GM18873 (cell line): Measurements from ENCODE around the gene IFT88.

Source experiments
- ATAC-seq: cut with Tn5 transposase; IDR thresholded peaks from one replicate; pipeline ENCODE4 v1.9.1; 2021; ENCODE audit warnings: mild to moderate bottlenecking, moderate library complexity, moderate number of reproducible peaks; ENCODE audit not compliant: unreplicated experiment, low FRiP score

Gene IFT88

DNA sequence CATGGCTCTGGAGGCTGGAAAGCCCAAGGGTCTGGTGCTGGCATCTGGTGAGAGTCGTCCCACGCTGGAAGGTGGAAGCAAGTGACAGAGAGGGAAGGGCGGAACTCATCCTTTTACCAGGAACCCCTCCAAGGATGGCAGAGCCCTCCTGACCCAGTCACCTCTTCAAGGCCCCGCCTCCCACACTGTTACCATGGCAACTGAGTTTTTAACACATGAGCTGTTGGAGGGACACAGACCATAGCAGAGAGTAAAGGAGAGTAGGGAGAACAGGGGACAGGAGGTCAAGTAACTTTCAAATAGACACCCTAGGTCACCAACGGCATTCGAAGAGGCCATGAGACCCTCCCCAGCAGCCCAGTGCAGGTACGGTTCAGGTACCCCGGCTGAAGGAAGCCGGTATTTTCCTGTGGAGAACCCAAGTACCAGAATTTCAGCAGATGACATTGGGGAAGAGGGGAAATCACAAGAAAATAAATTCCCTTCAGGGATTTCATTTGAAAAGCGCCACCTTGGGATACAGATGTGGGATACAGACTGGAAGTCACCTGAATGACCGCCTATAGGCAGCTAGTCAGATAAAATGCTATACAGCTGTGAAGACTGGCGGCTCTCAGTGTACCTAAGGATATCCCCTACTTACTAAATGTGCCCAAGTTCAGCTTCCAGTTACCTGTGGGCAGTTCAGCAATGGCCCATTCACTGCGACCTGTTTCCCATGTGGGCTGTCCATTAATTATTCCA, 144.5 kb downstream of the IFT88 start:
- ATAC-seq = no peak

DNA sequence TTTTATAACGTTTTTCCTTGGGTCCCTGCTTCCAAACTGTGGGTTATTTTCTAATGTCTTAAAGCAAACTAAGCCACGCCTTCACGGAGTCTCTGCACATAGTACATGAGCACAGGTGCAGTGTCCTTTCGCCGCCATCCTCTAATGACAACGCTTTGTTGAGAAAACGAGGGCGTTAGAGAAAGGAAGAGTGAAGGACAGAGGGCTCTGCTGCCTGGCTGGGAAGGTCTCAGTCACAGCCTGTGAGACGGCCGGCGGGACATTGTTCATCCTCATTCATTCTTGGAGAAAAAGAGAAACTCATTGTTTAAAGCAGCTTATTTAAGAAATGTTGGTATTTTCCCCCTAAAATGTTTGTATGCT, 146.0 kb downstream of the IFT88 start:
- no peak for ATAC-seq

GRCh38 chr13:20713751-20714150, 146.8 kb downstream of the IFT88 start:
- ATAC-seq = no peak

GRCh38 chr13:20714161-20714560, 147.2 kb downstream of the IFT88 start:
- no peak for ATAC-seq

DNA sequence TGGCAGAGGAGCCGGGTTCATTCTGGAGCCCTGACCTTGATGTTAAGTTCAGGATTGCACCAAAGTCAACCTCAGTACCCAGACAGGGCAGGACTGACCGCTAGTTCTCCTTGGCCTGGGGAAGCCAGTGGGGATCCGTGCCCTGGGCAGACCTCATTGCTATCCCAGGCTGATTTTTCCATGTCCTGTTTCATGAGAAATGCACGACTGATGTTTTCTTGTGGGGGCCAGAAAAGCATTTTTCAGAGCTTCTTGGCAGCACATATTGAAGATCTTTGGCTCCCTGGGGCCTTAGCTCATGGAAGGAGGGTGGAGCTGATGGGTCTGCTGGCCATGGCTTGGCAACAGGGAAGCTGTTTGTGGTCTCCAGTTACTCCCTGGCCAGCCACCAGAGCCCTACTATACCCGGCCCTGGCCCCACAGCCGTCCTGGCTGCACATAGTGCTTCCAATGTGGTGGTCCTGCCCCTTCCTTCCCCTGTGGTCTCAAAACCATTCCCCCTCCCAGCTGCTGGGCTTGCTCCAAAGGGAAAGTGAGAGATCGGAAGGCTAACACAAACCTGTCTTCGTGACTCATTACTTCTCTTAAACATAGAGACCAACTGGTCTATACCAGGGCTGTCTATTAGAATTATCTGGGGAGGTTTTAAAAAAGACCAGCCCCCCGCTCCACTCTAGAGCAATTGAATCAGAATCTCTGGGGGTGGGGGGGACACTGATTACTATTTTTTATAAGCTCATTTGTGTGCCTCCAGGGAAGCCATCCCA, 147.8 kb downstream of the IFT88 start:
- no peak for ATAC-seq

DNA sequence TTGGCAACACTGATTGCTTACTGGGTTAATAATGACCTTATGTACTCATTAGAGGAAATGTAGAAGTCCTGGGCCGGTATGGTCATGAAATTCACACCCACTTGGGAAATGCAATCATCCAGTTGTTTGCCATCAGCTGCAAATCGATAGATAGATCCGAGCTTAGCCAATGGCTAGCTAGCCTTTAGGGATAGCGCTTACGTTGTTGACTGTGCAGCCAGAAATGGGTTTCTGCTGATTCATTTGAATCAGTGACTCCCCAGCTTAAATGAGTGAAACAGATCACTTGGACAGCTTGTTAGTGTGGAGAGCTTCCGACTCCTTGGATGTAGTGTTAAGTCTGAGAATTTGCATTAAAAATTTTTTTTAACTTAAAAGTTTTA, 148.4 kb downstream of the IFT88 start:
- ATAC-seq = no peak

DNA sequence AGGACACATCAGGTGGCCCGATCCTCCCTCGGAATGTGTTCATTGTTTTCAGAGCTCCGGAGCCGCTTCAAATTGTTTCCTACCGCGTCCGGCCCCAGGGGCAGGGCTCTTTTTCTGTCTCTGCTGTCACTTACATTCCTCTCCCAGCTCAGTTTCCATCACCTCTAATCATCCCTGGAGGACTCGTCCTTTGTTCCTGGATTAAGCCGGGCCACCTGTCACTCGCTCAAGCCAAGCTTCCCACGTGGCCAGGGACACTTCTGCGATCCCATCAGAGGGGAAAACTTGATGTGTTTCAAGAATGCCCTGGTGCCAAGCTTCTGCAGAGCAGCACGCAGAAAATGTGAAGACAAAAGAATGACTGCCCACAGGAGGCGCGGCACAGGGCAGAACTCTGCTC, 150.0 kb downstream of the IFT88 start:
- no peak for ATAC-seq

- no peak for ATAC-seq
These were observed 150.9 kb downstream of the IFT88 start for GRCh38 chr13:20717581-20718542.

DNA sequence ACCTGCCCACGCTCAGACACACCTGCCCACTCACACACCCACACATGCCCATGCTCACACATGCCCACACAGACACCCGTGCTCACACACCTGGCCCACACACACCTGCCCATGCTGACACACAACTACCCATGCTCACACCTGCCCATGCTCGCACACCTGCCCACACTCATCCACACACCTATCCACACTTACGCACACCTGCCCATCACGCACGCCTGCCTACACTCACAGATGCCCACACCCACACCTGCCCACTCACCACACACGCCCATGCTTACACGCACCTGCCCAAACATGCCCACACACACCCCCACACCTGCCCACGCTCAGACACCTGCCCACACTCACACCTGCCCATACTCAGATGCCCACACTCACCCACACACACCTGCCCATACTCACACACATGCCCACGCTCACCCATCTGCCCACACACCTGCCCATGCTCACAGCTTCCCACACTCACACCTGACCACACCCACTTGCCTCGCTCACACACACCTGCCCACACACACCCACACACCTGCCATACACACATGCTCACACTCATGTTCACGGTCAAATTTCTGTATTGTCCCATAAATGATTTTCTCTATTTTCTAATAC, 152.1 kb downstream of the IFT88 start:
- no peak for ATAC-seq

GRCh38 chr13:20719783-20720182, 152.8 kb downstream of the IFT88 start:
- ATAC-seq = no peak

DNA sequence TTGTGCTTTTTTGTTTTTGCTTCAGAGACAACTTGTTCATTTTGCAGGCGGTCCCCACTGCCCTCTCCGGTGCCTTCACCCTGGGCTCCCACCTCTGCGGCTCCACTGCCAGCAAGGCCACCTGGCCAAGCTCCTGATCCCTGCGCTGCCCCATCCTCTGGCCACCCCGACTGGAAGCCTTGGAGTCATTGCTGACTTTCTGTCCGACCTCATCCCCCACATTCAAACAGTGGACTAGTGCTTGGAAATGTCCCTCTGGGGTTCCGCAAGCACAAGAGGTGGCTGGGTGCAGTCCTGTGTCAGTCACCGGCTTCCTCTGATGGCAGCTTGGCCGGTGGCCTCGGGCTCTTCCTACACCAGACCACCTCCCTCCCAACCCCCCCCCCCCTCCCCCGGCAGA, 153.5 kb downstream of the IFT88 start:
- no peak for ATAC-seq

DNA sequence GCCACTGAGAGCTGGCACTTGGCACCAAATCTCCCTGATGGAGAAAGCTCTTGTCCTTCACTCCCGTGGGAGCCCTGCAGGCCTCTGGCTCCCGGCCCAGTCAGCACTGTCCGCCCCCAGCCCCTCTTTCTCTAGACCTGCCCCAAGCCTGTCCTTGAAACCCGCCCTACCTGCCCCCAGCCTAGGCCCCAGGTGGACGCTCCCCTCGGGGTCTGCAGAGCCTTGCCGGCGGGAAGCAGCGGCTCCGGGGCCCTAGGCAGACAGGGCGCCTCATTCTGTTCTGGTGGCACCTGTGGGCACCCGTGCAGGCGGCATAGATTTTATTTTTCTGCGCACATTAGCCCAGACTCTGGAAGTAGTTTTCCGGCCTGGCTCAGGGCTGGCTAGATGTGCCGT, 154.1 kb downstream of the IFT88 start:
- ATAC-seq = no peak

DNA sequence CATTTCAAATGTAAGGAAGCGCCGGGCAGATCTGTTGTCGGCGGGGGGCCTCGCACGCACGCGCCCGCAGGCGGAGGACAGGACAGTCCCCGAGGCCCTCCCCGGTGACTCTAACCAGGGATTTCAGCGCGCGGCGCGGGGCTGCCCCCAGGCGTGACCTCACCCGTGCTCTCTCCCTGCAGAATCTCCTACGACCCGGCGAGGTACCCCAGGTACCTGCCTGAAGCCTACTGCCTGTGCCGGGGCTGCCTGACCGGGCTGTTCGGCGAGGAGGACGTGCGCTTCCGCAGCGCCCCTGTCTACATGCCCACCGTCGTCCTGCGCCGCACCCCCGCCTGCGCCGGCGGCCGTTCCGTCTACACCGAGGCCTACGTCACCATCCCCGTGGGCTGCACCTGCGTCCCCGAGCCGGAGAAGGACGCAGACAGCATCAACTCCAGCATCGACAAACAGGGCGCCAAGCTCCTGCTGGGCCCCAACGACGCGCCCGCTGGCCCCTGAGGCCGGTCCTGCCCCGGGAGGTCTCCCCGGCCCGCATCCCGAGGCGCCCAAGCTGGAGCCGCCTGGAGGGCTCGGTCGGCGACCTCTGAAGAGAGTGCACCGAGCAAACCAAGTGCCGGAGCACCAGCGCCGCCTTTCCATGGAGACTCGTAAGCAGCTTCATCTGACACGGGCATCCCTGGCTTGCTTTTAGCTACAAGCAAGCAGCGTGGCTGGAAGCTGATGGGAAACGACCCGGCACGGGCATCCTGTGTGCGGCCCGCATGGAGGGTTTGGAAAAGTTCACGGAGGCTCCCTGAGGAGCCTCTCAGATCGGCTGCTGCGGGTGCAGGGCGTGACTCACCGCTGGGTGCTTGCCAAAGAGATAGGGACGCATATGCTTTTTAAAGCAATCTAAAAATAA, 154.7 kb downstream of the IFT88 start:
- ATAC-seq = no peak

GRCh38 chr13:20727856-20728255, 160.9 kb downstream of the IFT88 start:
- no peak for ATAC-seq

DNA sequence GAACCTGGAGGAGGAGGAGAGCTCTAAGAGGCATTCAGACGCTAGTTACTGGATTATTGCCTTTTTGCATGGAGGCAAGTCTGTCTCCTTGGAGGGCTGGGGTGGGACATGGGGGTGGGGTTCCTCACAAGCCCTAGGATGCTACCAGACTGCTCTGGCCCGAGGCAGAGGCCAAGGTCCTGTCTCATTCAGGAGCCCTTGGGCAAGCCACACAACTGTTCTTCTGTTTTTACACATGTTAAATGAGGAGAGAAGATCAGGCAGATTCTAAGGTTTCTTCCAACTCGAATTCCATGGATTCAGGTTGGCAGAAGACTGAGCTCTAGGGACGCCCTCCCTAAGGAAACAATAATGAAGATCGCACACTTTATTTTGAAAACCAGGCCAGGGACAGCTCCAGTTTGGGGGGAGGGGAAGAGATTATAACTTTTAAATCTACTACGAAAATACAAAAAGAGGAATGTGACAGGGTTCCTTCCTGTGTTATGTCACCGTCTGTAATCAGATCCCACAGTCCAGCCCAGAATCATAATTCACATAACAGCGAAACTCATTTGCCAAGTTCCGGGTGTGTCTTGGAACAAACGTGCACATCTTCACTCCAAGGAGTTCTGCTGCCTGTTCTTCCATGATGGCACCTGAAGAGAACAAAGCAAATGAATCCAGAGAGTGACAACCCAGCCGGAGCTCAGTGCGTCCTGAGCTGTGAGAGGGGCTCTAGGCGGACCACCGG, 161.8 kb downstream of the IFT88 start:
- ATAC-seq = no peak

GRCh38 chr13:20729633-20730585, 163.0 kb downstream of the IFT88 start:
- no peak for ATAC-seq

DNA sequence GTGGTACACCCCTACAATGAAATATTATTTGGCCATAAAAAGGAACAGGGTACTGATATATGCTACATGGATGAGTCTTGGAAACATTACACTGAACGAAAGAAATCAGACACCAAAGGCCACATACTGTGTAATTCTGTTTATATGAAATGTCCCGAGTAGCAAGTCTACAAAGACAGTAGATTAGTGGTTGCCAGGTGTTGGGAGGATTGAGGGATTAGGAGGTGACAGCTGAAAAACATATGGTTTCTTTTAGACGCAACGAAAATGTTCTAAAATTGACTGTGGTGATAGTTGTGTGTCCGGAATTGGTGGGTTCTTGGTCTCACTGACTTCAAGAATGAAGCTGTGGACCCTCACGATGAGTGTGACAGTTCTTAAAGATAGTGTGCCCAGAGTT, 171.7 kb downstream of the IFT88 start:
- no peak for ATAC-seq

- no peak for ATAC-seq
These were observed 173.1 kb downstream of the IFT88 start for GRCh38 chr13:20740021-20740420.
